T-helper 2 cell treated with Interferon-gamma antibody and Interleukin-4, amounts not matched to agents 100 ng/mL and 5 ng/mL, for 36 hours (primary cell): Measurements from ENCODE around the gene MTOR. TPM values are rescaled to one million over a fixed set of nuclear protein-coding genes. Genes with fewer than 3 reads are reported as not detected.
"Not testable (repeated sequence)": the region's sequence is repeated elsewhere in the genome, so short reads cannot be mapped to it uniquely, and the experiment has no call there.

ENCODE experiments used
- intact Hi-C: fragments of 100-400 bp; cut with micrococcal nuclease; formaldehyde crosslinking; loops from one replicate; pipeline ENCODE4 v1.15.1; 2023
- total RNA-seq: library from RNA; stranded (reverse); gene quantifications from 2 replicates; pipeline ENCODE4 v1.2.3, GENCODE V29; 2022

Gene MTOR
- total RNA-seq, 1 donor from 2014 or later, result 49.9 TPM

DNA sequence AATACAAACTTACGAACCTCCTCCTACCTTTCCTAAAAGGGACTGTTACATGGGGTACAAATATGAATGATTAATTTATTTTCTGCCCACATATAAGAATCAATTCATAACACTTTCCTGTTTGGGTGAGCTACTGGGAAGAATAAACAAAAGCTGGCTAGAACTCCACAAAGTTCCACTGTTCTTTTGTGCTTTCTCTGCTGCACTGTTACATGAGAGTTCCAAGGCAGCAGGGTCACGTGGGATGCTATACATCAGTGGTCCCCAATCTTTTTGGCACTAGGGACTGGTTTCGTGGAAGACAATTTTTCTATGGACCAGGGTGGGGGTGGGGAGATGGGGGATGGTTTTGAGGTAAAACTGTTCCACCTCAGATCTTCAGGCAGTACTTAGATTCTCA is 75.4 kb downstream of the MTOR start:
- intact Hi-C loops, result no loop called here

DNA sequence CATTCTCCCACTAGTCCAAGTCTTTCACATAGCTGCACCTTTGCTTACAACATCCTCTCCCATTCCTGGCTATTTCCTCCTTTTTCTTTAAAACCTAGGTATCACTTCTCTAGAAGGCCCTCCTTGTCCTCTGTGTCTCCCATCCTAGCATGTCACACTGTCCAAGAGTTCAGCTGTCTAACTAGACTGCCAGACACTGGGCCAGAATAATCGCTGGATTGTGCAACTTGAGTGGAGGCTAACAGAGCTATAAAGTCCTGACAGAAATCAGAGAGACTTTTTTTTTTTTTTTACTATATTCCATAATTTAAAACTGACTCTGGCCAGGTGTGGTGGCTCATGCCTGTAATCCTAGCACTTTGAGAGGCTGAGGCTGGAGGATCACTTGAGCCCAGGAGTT is 77.4 kb downstream of the MTOR start:
- intact Hi-C loops, result no loop called here

DNA sequence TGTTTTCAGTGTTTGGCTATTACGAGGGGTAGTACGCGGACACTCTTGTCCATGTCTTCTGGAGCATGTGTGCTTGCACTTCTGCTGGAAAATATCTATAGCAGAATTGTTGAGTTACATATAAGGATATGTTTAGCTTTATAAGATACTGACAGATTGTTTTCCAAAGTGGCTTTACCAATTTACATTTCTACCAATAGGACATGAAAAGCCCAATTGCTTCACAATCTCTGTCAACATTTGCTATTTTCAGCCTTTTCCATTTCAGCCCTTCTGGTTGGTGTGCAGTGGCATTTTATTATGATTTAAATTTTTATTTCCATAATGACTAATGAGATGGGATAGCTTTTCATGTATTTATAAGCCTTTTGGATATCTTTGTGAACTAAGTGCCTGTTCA is 79.5 kb downstream of the MTOR start:
- intact Hi-C loops, result no loop called here

DNA sequence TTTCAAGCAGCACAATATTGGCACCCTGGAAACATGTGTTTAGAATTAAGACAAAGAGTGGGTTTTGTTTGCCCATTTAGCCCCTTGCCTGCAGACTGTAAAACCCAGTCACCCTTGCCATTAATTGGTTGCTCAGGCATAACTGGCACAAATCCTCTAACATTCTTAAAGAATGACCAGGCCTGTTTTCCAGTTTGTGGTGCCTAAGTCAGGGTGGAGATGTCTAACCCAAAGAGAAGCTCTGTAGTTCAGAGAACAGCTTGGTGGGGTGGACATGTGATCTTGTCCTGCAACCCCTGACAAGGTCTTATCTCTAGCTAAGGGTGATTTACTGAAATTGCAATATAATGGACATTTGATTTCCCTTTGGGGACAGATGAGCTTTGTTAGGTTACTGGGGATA is 82.0 kb downstream of the MTOR start:
- intact Hi-C loops, result no loop called here

DNA sequence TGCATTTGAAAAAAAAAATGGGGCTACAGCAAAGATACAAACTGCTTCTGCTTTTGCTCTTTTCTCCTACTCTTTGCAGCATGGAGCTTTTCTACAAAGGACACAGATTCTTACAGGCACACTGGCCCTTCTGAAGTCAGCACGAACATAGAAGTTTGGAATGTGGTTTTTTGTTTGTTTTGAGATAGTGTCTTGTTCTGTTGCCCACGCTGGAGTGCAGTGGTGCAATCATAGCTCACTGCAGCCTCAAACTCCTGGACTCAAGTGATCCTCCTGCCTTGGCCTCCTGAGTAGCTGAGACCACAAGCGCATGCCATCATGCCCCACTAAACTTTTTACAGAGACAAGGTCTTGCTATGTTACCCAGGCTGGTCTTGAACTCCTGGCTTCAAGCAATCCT is 82.6 kb downstream of the MTOR start:
- intact Hi-C loops, result not testable (repeated sequence)

DNA sequence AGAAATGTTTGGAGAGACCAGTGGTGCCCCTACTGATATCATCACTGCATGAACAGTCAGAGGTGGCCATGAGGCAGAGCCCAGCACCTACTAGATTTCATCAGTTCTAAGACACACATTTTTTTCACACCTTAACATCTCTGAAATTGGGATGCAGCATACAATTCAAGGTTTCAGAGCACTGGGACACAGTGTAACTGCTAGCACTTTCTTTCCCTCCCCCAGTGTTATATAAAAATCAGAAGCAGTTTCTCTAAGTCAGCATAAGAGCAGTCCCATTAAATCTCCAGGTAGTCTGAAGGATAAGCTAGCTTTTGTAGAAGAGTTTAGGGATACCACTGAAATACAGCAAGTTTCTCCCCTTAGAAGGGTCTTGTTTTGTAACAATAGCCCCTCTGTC is 83.2 kb downstream of the MTOR start:
- intact Hi-C loops, result no loop called here

DNA sequence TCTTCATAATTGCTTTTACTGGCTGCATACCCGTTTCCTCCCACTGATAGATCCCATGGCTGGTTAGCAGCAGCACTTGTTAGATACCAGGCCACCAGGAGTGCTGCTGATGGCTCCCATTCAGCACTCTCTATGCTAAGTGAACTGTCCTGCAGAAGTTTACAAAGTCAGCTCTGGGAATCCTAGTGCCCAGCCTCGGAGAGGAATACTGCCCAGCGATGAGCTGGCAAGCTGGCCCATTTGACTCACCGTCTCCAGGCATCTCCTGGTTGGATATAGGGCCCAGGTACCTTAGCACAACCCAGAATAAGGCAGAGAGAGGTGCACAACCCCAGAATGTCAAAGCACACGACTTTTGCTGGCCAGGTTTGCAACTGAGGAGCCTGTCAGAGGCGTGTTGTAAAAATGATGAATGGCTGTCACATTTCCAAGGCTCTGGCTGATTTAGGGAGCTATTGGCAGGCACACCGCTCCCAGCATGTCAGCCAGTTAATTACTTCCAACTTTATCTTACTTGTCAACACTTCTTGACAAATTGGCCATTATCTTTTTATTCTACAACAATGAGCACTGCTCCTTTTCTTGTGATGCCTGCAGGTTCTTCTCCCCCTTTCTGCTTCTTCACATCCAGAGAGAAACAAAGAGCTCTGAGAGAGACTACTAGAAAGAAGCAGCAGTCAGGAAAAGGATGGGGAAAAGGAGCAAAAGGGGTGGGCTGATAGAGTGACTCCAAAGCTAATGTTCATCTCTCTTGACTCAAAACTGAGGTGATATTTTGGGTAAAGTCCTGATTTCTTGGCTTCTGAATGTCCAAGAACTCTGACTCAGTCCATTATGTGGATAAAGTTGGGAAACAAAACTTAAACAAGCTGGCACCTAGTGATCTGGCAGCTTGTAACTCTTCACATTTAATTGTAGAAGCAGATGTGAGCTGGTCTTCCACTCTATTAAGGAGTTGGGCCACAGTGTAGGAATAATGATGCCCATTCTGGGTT is 84.0 kb downstream of the MTOR start:
- intact Hi-C loops, result no loop called here

DNA sequence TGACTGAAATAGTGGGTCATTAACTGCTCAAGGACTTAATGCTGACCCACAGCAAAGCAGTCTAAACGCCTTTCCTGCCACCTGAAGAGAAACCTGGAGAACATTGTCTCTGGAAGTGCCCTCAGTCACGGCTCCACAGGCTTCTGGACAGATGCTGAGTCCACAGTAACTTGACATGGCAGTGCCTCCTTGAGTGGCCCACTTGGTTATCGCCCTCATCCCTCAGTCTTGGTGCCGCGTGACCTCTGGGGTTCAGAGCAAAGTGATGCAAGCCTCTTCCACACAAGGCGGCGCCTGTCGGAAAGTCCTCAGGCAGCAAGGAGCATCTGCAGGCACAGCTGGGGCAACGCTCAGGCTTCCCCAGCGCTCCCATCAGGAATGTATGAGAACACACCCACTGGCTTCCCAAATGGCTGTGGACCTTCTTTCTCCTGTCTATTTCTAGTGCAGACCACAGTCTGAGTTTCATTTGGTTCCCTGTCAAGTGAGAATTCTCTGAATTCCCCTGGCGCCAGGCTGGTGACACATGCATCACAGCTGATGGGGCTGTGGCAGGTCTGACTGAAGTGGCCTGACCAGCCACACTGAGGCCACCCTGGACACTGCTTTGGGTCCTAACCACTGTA is 86.2 kb downstream of the MTOR start:
- intact Hi-C loops, result no loop called here

DNA sequence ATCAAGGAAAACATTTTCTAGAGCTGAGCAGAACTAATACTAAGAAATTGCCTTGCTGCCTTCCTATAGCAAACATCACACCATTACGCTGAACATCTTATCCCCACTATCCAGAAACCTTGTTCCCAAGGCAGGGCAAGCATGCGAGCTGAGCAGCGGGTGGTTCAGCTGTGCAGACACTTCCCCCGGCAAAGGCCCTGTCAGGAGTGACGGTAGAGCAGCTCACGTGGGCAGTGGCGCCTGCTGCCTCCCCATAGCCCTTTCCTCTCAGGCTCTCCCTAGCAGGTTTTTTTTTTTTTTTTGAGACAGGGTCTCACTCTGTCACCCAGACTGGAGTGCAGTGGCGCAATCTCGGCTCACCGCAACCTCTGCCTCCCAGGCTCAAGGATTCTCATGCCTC is 86.9 kb downstream of the MTOR start:
- intact Hi-C loops, result no loop called here

DNA sequence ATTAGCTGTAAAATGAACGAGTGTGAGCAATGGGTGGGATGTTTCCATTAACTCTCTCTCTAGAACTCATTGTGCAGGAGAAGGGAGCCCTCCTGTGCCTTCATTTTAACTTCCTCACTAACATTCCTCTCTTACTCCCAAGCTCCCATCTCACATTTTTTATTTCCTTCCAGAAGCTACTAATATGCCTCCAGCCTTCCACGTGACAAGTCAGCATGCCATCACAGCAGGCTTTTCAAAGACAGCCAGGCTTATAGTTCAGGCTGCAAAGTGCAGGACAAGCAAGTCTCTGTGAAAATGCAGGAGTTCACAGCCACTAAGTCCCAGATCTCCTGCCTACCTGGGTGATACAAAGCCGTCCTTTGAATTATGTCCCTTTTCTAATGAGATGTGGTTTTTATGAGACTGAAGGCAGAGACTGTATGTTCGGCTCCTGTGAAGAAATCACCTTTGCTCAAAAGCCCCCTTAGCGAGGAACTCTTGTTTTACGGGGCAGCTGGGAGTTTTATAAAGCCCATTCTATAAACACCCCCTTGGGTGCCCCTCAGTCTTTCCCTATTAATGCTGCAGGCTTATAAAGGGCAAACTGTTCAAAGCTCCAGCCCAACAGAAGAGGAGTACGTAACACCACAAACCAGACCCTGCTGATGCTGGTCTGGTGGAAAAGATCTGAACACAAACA is 87.9 kb downstream of the MTOR start:
- intact Hi-C loops, result no loop called here

DNA sequence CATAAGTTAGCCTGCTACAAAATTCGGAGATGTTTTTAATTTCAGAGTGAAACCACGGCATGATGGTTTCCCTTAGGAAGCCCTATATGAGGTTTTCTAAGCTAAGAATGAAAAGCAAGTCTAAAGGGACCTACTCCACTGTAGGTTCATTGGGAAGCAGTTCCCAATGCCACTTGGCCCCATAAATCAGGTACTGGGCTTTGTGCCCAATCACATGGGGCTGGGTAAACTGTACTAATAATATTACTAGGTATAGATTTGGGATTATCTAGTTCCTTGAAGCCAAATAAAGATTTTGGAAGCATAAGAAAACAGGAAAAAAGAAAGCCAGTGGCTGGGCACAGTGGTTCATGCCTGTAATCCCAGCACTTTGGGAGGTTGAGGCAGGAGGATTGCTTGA is 92.2 kb downstream of the MTOR start:
- intact Hi-C loops, result no loop called here

DNA sequence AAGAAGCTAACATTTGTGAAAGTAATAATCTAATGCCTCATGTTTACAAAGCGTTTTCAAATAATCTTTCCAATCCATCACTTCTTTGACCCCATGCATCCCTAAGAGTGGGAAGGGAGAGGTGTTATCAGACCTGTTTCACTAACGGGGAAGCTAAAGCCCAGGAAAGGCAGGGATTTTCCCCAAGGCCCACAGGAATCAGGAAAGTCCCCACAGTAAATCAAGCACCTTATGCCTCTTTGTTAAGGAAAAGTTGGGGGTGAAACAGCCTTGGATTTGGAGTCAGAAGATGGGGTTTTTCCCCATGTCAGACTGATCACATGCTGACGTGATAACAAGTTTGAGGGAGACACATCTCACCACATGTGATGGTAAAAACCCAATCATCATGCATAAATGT is 93.1 kb downstream of the MTOR start:
- intact Hi-C loops, result no loop called here

DNA sequence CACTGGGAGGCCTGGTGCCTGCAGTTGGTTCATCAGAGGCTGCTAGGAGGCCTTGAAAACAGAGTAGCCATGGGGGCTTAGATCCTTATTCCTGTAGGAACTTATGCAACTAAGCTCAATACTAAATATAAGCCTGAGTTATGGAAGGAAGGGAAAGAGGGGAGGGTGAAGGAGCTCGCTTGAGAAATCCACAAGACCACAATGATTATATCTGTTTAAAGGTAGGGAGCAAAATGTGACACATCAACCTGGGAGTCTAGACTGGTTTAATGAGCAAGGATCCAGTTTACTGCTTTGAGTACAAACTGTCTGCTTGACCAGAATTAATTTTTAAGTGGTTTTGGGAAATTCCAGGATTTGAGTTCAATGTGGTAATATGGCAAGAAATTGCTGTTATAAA is 93.6 kb downstream of the MTOR start:
- intact Hi-C loops, result no loop called here

DNA sequence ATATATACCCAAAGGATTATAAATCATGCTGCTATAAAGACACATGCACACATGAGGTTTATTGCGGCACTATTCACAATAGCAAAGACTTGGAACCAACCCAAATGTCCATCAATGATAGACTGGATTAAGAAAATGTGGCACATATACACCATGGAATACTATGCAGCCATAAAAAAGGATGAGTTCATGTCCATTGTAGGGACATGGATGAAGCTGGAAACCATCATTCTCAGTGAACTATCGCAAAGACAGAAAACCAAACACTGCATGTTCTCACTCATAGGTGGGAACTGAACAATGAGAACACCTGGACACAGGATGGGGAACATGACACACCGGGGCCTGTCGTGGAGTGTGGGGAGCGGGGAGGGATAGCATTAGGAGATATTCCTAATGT is 95.6 kb downstream of the MTOR start:
- intact Hi-C loops, result not testable (repeated sequence)

DNA sequence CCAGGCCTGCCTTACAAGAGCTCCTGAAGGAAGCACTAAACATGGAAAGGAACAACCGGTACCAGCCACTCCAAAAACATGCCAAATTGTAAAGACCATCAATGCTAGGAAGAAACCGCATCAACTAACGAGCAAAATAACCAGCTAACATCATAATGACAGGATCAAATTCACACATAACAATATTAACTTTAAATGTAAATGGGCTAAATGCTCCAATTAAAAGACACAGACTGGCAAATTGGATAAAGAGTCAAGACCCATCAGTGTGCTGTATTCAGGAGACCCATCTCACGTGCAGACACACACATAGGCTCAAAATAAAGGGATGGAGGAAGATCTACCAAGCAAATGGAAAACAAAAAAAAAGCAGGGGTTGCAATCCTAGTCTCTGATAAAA is 99.6 kb downstream of the MTOR start:
- intact Hi-C loops, result not testable (repeated sequence)

DNA sequence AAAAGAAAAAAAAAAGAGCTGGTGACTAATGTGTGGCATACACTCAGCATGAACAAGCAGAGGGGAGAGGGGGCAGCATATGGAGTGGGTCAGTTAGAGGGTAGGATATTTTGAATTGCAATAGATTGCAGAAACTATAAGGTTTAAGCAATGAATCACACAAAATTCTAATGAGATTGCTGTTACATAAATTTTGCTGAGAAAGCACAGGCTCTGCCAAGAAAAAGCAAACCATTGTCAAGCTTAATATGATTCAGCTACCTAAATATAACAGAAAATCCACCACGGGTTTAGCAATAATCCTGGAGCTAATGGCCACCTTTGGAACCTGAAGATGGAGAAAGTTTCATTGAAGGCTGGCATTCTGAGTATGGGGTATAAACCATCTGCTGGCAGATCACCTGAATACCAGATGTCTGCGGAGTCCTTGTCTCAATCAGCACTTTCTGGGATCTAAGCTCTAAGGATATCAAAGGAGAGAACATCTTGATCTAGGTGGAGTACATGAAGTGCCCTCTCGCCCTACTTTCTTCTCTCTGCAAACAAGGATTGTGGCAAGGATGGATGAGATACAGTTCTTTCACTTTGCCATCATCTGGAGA is 103.5 kb downstream of the MTOR start:
- intact Hi-C loops, result no loop called here

DNA sequence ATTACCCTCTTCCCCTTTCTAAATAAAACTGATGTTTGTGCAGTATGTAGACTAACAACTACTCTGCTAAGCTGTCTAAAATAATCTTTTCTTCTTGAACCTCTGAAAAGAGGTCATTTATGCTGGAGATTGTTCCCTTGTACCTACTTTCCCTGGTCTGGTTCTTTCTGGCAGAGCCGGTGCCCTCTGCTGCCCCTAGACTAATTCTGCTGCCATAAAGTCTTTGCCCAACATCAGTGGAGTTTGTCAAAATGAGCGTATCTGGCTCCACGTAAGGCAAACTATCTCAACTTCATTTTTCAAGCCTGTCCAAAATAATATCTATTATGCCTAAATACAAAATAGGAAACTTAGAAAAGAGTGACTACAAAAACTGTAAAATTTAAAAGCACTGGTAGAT is 104.1 kb downstream of the MTOR start:
- intact Hi-C loops, result no loop called here

DNA sequence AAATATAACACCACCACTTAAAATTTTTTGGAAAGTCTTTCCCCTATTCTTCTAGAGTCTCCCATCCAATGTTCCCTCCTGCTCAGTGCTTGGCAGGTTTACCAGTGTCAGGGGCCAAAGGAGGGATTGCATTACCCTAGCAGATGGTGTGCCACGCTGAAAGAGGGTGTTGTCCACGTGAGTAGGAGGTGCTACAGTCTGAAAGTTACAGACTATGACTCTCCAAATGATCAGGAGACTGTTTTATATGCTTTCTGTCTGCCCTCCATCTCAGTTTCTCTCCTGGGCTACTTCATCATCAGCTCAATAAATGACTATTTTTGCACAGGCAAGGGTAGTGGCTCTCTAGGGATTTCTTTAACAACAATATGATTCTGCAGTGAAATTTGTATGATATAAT is 104.5 kb downstream of the MTOR start:
- intact Hi-C loops, result no loop called here

DNA sequence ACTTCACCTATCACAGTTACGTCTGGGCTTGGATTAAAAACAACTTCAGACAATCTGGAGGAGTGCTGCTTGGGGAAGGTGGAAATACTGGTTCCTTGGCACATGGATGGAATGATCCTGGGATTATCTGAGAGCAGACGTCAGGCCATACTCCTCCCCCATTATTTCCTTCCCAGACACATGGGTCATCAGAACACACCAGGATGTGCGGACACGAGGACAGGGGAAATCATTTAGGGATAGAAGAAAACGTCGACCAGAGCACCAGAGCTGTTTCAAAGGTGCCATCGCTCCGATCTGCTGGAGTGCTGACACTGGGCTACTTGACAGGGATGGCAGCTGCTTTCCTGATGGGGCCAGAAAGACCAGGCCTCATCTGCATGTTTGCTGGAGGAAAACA is 105.0 kb downstream of the MTOR start:
- intact Hi-C loops, result no loop called here

DNA sequence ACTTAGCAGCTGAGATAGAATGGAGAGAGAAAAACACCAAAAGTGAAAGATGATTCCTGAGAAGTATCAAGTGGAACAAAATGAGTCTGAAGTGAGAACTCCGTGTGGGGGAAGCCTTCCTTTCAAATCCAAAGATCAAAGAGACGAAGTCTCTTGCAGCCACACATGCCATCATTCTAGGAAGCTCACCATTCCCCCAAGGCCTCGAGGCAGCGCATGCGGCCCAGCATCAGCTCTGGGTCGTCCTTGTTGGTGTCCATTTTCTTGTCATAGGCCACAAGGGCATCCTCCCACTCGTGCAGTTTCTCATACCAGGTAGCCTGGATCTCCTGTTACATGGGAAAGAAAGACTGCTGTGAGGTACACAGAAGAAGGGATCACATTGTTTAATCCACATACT is 105.4 kb downstream of the MTOR start:
- intact Hi-C loops, result no loop called here

DNA sequence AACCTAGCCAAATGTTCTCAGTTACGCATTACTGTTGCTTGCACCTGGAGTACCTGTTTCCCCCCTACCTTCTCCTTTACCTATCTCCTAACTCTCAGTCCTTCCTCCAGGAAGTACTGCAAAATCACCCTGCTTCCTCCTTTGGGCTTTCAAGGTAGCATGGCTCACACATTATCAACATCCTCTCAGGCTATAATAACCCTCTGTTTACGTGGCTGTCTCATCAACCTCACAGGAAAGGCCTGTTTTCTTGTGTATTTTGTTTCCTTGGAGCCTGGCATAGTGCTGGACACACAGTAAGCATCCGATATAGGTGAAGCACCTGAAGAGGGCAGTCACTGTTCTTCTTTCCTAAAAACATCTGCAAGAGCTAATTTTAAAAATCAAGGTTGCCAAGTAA is 105.9 kb downstream of the MTOR start:
- intact Hi-C loops, result no loop called here

DNA sequence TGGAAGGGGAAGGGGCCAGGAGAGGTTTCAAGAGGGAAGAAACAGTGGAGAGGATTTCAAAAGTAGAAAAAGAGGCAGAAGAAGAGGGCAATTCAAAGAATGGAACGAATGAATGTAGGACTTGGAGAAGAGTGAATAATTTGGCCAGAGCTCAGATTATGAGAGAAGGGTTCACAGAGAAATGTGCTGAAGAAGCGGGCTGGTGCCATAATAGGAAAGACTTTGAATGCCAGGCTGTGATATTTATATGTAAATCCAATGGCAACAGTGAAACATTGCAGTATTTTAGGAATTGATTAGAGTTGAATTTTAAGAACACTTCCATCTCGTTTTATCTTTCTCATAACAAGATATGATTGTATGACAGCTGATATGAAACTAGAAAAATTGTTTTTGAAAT is 109.2 kb downstream of the MTOR start:
- intact Hi-C loops, result no loop called here
